H9 (cell line): ENCODE results near the gene NPHS1. TPM values are rescaled to one million over a fixed set of nuclear protein-coding genes. Genes with fewer than 3 reads are reported as not detected.

Experiments
- DNase-seq: peaks from one replicate; pipeline ENCODE4 v3.0.0-alpha.2; 2017
- H2AFZ ChIP-seq: one replicate; pipeline ENCODE4 v1.6.1; 2013; ENCODE audit warnings: mild to moderate bottlenecking, low read length, control low read depth, moderate library complexity
- H2AK5ac ChIP-seq: 2 replicates; pipeline ENCODE4 v1.6.1; 2013; ENCODE audit warnings: low read length, control low read depth, mixed read lengths; ENCODE audit not compliant: insufficient read length
- H2BK120ac ChIP-seq: one replicate; pipeline ENCODE4 v1.6.1; 2013; ENCODE audit warnings: low read depth, mild to moderate bottlenecking, low read length, control low read depth, inconsistent platforms; ENCODE audit not compliant: poor library complexity, severe bottlenecking
- H2BK12ac ChIP-seq: 2 replicates; pipeline ENCODE4 v1.6.1; 2013; ENCODE audit warnings: low read length, control low read depth, mixed read lengths, low read depth; ENCODE audit not compliant: insufficient read length
- H2BK15ac ChIP-seq: 2 replicates; pipeline ENCODE4 v1.6.1; 2013; ENCODE audit warnings: low read depth, low read length, control low read depth
- H2BK20ac ChIP-seq: one replicate; pipeline ENCODE4 v1.6.1; 2013; ENCODE audit warnings: low read depth, mild to moderate bottlenecking, low read length, control low read depth, inconsistent platforms; ENCODE audit not compliant: poor library complexity, severe bottlenecking
- H2BK5ac ChIP-seq: 2 replicates; pipeline ENCODE4 v1.6.1; 2013; ENCODE audit warnings: low read length, control low read depth, mixed read lengths; ENCODE audit not compliant: insufficient read length
- H3K14ac ChIP-seq: 2 replicates; pipeline ENCODE4 v1.6.1; 2013; ENCODE audit warnings: low read length, control low read depth; ENCODE audit not compliant: insufficient read depth
- H3K18ac ChIP-seq: 2 replicates; pipeline ENCODE4 v1.6.1; 2013; ENCODE audit warnings: low read depth, mild to moderate bottlenecking, mixed read lengths, low read length, control low read depth; ENCODE audit not compliant: insufficient read length
- H3K23ac ChIP-seq: 2 replicates; pipeline ENCODE4 v1.6.1; 2013; ENCODE audit warnings: low read length, control low read depth, mixed read lengths, low read depth; ENCODE audit not compliant: insufficient read length
- H3K23me2 ChIP-seq: 2 replicates; pipeline ENCODE4 v1.6.1; 2013; ENCODE audit warnings: low read depth, mild to moderate bottlenecking, mixed read lengths, low read length, control low read depth; ENCODE audit not compliant: insufficient read length, poor library complexity, severe bottlenecking
- H3K27ac ChIP-seq: 2 replicates; pipeline ENCODE4 v1.5.1; 2013; ENCODE audit warnings: low read length, control low read depth, mixed read lengths, low read depth; ENCODE audit not compliant: insufficient read length
- H3K27me3 ChIP-seq: 2 replicates; pipeline ENCODE4 v1.6.1; 2013; ENCODE audit warnings: low read length, control low read depth, inconsistent platforms; ENCODE audit not compliant: insufficient read depth
- H3K4ac ChIP-seq: 2 replicates; pipeline ENCODE4 v1.6.1; 2013; ENCODE audit warnings: low read depth, mild to moderate bottlenecking, control low read depth, inconsistent platforms, low read length, moderate library complexity
- H3K4me1 ChIP-seq: 2 replicates; pipeline ENCODE4 v1.6.1; 2013; ENCODE audit warnings: low read length, control low read depth, inconsistent platforms; ENCODE audit not compliant: insufficient read depth
- H3K4me2 ChIP-seq: 2 replicates; pipeline ENCODE4 v1.6.1; 2013; ENCODE audit warnings: low read length, control low read depth, mixed read lengths; ENCODE audit not compliant: insufficient read length, insufficient read depth
- H3K56ac ChIP-seq: 2 replicates; pipeline ENCODE4 v1.6.1; 2013; ENCODE audit warnings: low read depth, mild to moderate bottlenecking, mixed read lengths, low read length, control low read depth; ENCODE audit not compliant: insufficient read length
- H3K79me1 ChIP-seq: 2 replicates; pipeline ENCODE4 v1.6.1; 2013; ENCODE audit warnings: low read depth, mild to moderate bottlenecking, moderate library complexity, low read length, control low read depth, inconsistent platforms; ENCODE audit not compliant: insufficient read depth, poor library complexity, severe bottlenecking
- H3K79me2 ChIP-seq: 2 replicates; pipeline ENCODE4 v1.6.1; 2013; ENCODE audit warnings: low read length, control low read depth, inconsistent platforms; ENCODE audit not compliant: insufficient read depth
- H3K9ac ChIP-seq: 2 replicates; pipeline ENCODE4 v1.6.1; 2013; ENCODE audit warnings: low read length, control low read depth, mixed read lengths; ENCODE audit not compliant: insufficient read length; ENCODE audit errors: extremely low read depth
- H3K9me3 ChIP-seq: one replicate; pipeline ENCODE4 v1.6.1; 2013; ENCODE audit warnings: low read depth, low read length, inconsistent platforms; ENCODE audit not compliant: control insufficient read depth
- H3T11ph ChIP-seq: one replicate; pipeline ENCODE4 v1.6.1; 2013; ENCODE audit warnings: mild to moderate bottlenecking, low read length, control low read depth, inconsistent platforms
- H4K20me1 ChIP-seq: one replicate; pipeline ENCODE4 v1.6.1; 2013; ENCODE audit not compliant: control insufficient read depth, insufficient read length, insufficient read depth
- H4K5ac ChIP-seq: 2 replicates; pipeline ENCODE4 v1.6.1; 2013; ENCODE audit warnings: low read depth, mild to moderate bottlenecking, mixed read lengths, low read length, control low read depth; ENCODE audit not compliant: insufficient read length
- H4K8ac ChIP-seq: replicated peaks from 2 replicates; pipeline ENCODE4 v1.6.1; 2013; ENCODE audit warnings: low read length, control low read depth, mixed read lengths, low read depth; ENCODE audit not compliant: insufficient read length
- H4K91ac ChIP-seq: 2 replicates; pipeline ENCODE4 v1.6.1; 2013; ENCODE audit warnings: low read depth, mild to moderate bottlenecking, moderate library complexity, mixed read lengths, low read length, control low read depth; ENCODE audit not compliant: insufficient read length
- H3K27ac Mint-ChIP-seq, 3 experiments: 2 replicates in 2 of 3; 3 replicates in 1 of 3; pipeline ENCODE4 v1.8.0; 2020 to 2021; ENCODE audit warnings: mixed read lengths in 3 of 3, mild to moderate bottlenecking in 1 of 3, moderate library complexity in 1 of 3
- H3K27me3 Mint-ChIP-seq: 2 replicates; pipeline ENCODE4 v1.8.0; 2021; ENCODE audit warnings: low read depth, mild to moderate bottlenecking, moderate library complexity, mixed read lengths
- H3K36me3 Mint-ChIP-seq, 3 experiments: 2 replicates in 2 of 3; 3 replicates in 1 of 3; pipeline ENCODE4 v1.8.0; 2020 to 2021; ENCODE audit warnings: low read depth in 3 of 3, mixed read lengths in 3 of 3; ENCODE audit not compliant: insufficient read depth in 1 of 3
- H3K4me1 Mint-ChIP-seq, 2 experiments: 2 replicates each; pipeline ENCODE4 v1.8.0; 2020; ENCODE audit warnings: mixed read lengths in 2 of 2
- H3K4me3 Mint-ChIP-seq, 2 experiments: 2 replicates in 1 of 2; 3 replicates in 1 of 2; pipeline ENCODE4 v1.8.0; 2020 to 2021; ENCODE audit warnings: mild to moderate bottlenecking in 2 of 2, mixed read lengths in 2 of 2, moderate library complexity in 1 of 2
- H3K9me3 Mint-ChIP-seq, 2 experiments: 2 replicates in 1 of 2; 3 replicates in 1 of 2; pipeline ENCODE4 v1.8.0; 2020; ENCODE audit warnings: mild to moderate bottlenecking in 2 of 2, mixed read lengths in 2 of 2, moderate library complexity in 1 of 2
- whole genome bisulfite sequencing: extraction: QIAGEN DNeasy Blood & Tissue Kit; methylation state at CpG from one replicate; pipeline ENCODE4 v1.1.7; 2013; ENCODE audit warnings: missing lambda C conversion rate, low lambda C conversion rate, mixed read lengths; ENCODE audit not compliant: insufficient read length; ENCODE audit errors: extremely low coverage; 5-methylcytosine and 5-hydroxymethylcytosine counted together
- total RNA-seq: library from RNA; stranded (reverse); gene quantifications from 2 replicates; pipeline ENCODE4 v1.2.1, GENCODE V29; 2021
- TF ChIP-seq, protein P1 (sequence below): fragments of 200-600 bp; sonication (generic); conservative IDR thresholded peaks from 3 replicates; pipeline ENCODE4 v1.8.0; 2021; ENCODE audit warnings: antibody characterized with exemption, mild to moderate bottlenecking

The NPHS1 gene
- total RNA-seq, 1 experiment from 2014 or later = 0.83 TPM

DNA sequence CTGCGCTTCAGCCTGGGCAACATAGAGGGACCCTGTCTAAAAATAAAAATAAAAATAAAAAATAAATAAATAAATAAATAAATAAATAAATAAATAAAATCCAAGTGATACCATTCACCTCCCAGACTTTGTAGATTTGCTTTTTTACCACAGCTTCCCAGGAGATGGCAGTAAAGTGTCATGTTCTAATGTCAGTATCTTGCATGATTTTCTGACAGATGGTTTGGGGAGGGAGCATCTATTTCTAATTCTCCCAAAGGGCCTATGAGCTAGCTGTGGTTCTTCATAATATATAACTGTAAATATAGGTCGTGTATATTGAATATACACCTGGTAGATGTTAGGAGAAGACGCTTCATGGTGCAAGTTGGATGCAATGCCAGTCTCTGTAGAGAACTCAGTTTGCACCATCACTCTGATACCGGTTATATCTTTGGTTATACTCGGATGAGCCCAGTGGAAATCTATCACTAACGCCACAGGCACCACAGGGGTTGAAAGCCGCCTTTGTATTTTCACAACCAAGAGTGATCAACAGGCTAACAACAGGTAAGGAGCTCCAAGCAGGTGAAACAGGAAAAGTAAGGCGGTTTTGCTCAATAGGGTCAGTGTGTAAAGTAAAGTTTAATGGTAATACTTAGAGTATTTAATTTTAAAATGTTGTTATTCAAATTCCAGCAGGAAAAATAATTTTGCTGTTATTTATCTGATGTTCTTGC is 30.0 kb upstream of the NPHS1 start:
- H3T11ph ChIP-seq = no peak overlapping the region
- no peak overlapping the region for H3K14ac ChIP-seq
- H3K79me2 ChIP-seq = no peaks in the 10 kb centered on the region
- DNase-seq = no peak
- no peak overlapping the region for H2BK120ac ChIP-seq
- H3K4me1 ChIP-seq = peaks cover 2% of the 10 kb centered on the region; the same call in 1 of the 2 replicates
- Mint-ChIP-seq H3K27ac (no peak overlapping the region), H3K36me3 (peaks cover 5 to 14% (median 7%) of the 10 kb centered on the region in 3 experiments), H3K4me1 (peaks cover 6 to 17% of the 10 kb centered on the region in 2 experiments), H3K27me3 (peaks cover 11% of the 10 kb centered on the region), H3K4me3 (no peak overlapping the region), H3K9me3 (no peaks in the 10 kb centered on the region; a peak in 1 of 5 replicates)
- H3K18ac ChIP-seq = no peak overlapping the region
- no peaks in the 10 kb centered on the region for H3K23me2 ChIP-seq
- no peak overlapping the region for H4K91ac ChIP-seq
- H3K56ac ChIP-seq = no peak overlapping the region
- no peak overlapping the region for H2BK5ac ChIP-seq
- no peaks in the 10 kb centered on the region for H4K20me1 ChIP-seq
- H4K5ac ChIP-seq = no peak overlapping the region
- no peak overlapping the region for H2BK15ac ChIP-seq
- H3K23ac ChIP-seq = no peak overlapping the region
- no peaks in the 10 kb centered on the region for H3K79me1 ChIP-seq
- H2AFZ ChIP-seq = no peak overlapping the region
- no peaks in the 10 kb centered on the region for H3K9me3 ChIP-seq
- H2BK12ac ChIP-seq = no peak overlapping the region
- no peak overlapping the region for H4K8ac ChIP-seq
- H2BK20ac ChIP-seq = no peak overlapping the region
- TF ChIP-seq, protein P1, sequence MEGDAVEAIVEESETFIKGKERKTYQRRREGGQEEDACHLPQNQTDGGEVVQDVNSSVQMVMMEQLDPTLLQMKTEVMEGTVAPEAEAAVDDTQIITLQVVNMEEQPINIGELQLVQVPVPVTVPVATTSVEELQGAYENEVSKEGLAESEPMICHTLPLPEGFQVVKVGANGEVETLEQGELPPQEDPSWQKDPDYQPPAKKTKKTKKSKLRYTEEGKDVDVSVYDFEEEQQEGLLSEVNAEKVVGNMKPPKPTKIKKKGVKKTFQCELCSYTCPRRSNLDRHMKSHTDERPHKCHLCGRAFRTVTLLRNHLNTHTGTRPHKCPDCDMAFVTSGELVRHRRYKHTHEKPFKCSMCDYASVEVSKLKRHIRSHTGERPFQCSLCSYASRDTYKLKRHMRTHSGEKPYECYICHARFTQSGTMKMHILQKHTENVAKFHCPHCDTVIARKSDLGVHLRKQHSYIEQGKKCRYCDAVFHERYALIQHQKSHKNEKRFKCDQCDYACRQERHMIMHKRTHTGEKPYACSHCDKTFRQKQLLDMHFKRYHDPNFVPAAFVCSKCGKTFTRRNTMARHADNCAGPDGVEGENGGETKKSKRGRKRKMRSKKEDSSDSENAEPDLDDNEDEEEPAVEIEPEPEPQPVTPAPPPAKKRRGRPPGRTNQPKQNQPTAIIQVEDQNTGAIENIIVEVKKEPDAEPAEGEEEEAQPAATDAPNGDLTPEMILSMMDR = peak; percentile 69; the same call in 2 of the 3 replicates
- no peak overlapping the region for H3K9ac ChIP-seq
- no peak overlapping the region for H3K4me2 ChIP-seq
- H3K4ac ChIP-seq = no peak overlapping the region
- WGBS = no CpG with 5 or more reads among the region's 8 CpGs
- no peaks in the 10 kb centered on the region for H3K27me3 ChIP-seq
- no peak overlapping the region for H2AK5ac ChIP-seq
- no peak overlapping the region for H3K27ac ChIP-seq
